Activated CD8-positive, alpha-beta memory T cell treated with anti-CD3 and anti-CD28 coated beads for 36 hours (primary cell): ENCODE results near the gene GALNT3. TPM values are rescaled to one million over a fixed set of nuclear protein-coding genes. Genes with fewer than 3 reads are reported as not detected.

Experiments
- CTCF ChIA-PET: fragments of 350-600 bp; sonication (Branson Sonifier 250); formaldehyde crosslinking; loops from one replicate; lab custom pipeline; 2021; ENCODE audit warnings: antibody characterized with exemption; lab: Charles Lee
- POLR2A ChIA-PET: fragments of 350-600 bp; sonication (Branson Sonifier 250); formaldehyde crosslinking; loops from one replicate; lab custom pipeline; 2021; ENCODE audit warnings: antibody characterized with exemption; lab: Charles Lee
- total RNA-seq, 2 experiments: library from RNA; stranded (reverse); gene quantifications; one replicate each; pipeline ENCODE4 v1.2.3, GENCODE V29; 2021

The GALNT3 gene
- total RNA-seq, 2 experiments from 2014 or later = 2.6 to 3.0 TPM

DNA sequence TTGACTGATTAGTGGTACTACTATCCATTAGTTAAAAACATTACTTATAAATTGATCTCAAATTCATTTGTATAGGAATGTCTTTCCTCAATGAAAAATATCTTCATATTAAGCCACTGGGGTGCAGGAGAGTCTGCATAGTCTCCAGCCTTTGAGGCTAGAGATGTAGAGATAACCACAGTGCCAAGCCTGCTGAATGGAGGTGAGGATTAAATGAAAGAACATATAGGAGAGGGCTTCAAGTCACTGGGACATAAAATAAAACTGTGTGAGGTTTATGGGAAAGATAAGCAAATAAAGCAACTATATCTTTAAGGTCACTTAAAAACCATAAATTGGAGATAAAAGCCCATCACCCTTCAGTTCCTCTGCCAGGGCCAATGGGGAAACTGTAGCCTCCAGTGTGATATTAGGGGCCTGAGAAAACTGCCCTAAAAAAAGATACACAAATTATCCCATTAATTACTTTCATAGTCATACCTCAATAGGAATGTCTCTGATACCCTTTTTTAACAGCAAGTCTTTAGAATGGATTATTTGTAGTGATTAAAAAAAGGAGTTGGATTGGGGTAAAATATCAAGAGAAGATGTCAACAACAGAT is 27.6 kb downstream of the GALNT3 start:
- POLR2A ChIA-PET = no interaction called here
- CTCF ChIA-PET = no interaction called here

- ChIA-PET POLR2A (no interaction called here), CTCF (interaction anchor here (1.0 kb wide), 1 partner anchor 10 kb away, joined by 3 read pairs; no protein-coding TSS in a partner anchor)
These were observed 31.3 kb downstream of the GALNT3 start for GRCh38 chr2:165762723-165763122.

- ChIA-PET CTCF (no interaction called here), POLR2A (no interaction called here)
These were observed 36.0 kb downstream of the GALNT3 start for GRCh38 chr2:165757906-165758675.

DNA sequence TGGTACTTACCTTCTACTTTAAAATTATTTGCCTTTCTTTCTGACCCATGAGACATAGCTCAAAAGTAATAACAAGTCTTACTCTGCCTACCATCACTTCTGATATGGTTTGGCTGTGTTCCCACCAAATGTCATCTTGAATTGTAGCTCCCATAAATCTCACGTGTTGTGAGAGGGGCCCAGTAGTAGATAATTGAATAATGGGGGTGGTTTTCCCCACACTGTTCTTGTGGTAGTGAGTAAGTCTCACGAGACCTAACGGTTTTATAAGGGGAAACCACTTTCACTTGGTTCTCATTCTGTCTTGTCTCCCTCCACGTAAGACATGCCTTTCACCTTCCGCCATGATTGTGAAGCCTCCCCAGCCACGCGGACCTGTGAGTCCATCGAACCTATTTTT is 47.5 kb downstream of the GALNT3 start:
- CTCF ChIA-PET = no interaction called here

DNA sequence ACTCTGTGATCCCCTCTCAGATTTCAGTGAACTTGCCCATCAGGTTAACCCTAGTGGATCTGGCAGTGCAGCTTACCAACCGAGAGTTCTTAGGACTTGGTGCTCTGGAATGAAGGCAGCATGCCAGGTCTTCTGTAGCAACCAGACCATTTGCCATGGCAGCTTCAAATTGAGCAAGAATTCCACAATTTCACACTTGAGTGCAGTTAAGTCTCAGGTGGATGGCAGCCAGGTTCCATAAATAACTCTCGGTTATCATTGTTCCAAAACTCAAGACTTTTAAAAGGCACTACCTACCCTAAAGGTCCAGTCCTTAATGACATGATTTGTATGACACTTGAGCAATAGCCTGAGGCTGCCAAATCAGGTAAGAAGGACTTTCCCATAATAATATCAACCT is 48.1 kb downstream of the GALNT3 start:
- ChIA-PET POLR2A (no interaction called here), CTCF (no interaction called here)

More for the DNA sequence above, 47.5 kb downstream of the GALNT3 start:
- POLR2A ChIA-PET = no interaction called here

- ChIA-PET POLR2A (no interaction called here), CTCF (no interaction called here)
These were observed 50.6 kb downstream of the GALNT3 start for GRCh38 chr2:165743442-165743841.

DNA sequence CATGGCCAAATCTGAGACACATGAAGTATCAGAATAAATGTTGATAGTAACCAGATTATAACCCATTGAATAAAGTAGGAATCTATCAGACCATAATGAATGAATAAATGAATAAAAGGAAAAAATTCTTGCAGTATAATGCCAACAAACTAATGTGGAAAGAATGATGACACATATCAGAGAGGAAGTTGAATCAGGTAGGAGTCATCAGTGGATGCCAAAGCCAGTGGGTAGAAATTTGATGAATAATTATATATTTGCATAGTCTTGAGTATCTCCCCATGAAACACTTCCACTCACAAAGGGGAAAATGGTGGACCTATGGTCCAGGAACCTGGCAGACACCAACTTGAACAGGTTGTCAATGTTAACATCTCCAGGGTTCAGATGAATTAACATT is 68.6 kb downstream of the GALNT3 start:
- CTCF ChIA-PET = no interaction called here
- POLR2A ChIA-PET = no interaction called here

DNA sequence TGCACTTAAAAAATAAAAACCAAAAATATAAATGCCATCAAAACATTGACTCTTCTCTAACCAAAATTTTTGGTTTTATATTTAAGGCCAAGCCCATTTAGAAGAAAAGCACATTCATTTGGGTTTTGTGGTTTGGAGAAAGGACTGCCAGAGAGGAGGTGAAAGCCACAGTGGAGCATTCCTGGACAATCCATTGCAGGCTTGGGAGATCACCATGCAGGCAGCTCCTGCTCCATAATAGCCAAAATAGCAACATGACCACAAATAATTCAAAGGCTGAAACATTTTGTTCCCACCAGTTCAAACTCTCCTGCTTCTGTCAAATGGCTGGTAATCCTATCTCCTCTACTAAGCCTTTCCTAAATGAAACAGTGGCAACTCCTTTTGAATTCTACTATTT is 73.5 kb downstream of the GALNT3 start:
- ChIA-PET CTCF (no interaction called here), POLR2A (no interaction called here)

- CTCF ChIA-PET = no interaction called here
- POLR2A ChIA-PET = no interaction called here
These were observed 75.3 kb downstream of the GALNT3 start for GRCh38 chr2:165718610-165719210.

- ChIA-PET CTCF (no interaction called here), POLR2A (no interaction called here)
These were observed 78.0 kb downstream of the GALNT3 start for GRCh38 chr2:165716091-165716490.

DNA sequence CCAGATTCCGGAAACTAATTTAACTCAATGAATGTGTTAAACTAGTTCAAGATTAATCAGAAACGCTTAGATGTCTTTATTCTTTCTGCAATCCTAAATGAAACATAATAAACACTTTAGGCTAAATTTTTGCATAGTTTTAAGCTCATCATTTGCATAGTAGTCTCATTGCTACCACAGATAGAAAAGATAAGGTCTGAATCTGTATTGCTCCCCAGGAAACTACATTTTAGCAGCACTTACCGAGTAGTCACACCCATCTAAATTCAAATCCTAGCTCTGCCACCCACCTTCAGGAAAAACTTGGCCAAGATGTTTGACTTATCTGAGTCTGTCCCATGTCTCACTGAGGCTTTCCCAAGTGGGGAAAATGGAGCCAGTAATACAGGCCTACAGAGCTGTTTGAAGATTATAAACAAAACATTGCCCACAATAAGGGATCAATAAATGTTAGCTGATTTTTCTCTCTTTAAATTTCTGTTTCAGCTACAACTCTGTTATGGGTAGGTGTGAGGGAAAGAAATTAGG is 87.0 kb downstream of the GALNT3 start:
- ChIA-PET POLR2A (no interaction called here), CTCF (no interaction called here)

DNA sequence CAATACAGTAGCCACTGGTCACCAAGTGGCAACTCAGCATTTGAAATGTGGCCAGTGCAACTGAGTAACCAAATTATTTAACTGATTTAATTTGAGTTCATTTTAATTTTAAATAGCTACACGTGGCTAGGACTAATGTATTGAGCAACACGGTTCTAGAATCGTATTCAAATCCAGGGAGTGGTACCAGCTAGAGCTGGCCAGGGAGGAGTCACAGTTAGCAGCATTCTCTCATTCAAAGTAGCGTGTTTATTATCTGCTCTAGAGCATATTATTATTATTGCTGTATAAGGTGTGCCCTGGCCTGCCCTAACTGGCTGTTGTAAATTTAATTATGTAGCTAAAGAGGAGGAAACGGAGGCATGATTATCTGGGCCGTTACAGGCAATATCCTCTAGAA is 92.9 kb downstream of the GALNT3 start:
- CTCF ChIA-PET = no interaction called here
- POLR2A ChIA-PET = no interaction called here

DNA sequence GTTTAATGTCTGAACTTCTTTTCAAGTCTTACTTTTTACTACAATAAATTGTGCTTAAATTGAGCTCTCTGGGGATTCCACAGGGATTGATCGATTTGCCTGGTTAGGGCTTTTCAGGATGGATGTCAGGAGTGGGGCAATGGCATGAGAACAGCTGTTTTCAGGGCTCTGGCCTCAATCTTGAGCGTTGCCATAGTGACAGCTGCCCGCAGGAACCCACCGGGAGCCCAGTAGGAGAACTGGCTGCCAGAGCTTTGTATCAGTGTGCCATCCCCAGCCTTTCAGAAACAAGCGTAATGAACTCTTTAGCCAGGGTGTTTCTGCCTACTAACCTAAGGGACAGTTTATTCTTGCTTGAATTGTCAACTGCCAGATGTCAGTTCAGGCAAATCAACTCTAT is 93.5 kb downstream of the GALNT3 start:
- ChIA-PET POLR2A (no interaction called here), CTCF (no interaction called here)

DNA sequence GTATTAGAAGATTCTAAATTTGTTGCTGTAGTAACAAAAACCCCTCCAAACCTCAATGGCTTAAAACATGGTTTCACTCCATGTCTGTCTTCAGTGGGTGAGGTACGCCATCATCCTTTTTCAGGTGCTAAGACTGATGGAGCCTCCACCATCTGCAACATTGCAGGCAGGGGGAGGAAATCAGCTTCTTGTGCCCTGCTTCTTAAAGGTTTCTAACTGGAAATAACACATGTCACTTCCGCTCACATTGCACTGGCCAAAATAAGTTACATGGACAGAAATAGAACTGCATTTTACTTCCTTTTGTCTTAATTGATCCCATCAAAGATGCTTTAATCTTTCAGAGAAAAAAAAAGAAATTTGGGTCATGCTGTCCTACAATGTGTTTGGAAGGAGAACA is 94.1 kb downstream of the GALNT3 start:
- CTCF ChIA-PET = no interaction called here
- POLR2A ChIA-PET = no interaction called here

DNA sequence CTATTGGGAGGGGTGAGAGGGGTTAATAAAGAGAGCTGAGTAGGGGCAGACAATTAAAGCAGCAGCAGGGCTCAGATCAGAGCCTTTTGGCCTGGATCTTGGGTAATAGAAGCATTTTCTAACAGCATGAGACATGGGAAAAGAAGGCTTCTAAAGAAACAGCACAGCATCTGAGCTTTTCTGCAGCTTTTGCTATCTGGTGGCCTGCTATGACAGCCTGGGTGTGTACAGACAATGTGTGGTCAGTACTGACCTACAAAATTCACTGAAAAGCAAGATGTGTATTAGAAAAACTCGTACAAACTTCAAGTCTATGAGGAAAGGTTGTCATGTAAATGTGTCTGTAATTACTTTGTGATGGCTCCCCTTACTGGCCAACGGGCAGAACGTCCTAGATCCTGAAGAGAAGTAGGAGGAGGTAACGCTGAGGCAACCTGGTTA is 95.6 kb downstream of the GALNT3 start:
- ChIA-PET POLR2A (no interaction called here), CTCF (interaction anchor here (0.6 kb wide), 1 partner anchor 707 kb away, joined by 3 read pairs; no protein-coding TSS in a partner anchor)

GRCh38 chr2:165697748-165698443 is 96.2 kb downstream of the GALNT3 start:
- CTCF ChIA-PET = interaction anchor here (0.6 kb wide), 1 partner anchor 706 kb away, joined by 3 read pairs; no protein-coding TSS in a partner anchor
- POLR2A ChIA-PET = no interaction called here
